ENCODE data around the gene ANKRD39.

DNA sequence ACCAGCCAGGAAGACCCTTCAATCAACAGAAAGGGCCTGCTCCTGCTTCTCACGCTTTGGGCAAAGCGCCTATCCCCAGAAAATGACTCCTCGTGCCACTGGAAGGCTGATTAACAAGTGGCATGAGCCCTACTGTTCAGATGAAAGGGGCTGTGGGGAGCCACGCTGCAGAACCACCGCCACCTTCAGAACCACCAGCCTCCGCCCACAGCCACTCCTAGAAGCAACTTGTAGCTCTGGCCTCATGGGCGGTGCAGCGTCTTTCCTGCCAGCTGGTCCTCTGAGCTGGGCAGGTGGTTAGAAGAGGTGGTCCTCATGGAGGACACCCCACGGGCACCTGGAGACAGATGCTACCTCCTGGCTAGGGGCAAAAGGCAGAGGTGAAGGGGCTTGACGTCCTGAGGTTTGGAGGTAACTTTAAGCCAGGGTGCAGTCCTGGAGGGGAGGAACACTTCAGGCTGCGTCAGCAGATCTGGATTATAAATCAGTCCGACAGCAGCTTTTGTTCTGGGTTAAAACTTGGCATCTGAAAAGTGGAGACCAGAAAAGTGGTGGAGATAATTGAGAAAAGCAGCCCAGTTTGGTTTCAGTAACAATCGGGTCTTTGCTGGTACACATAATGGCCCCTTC, 12.9 kb upstream of the ANKRD39 start:
- TF ChIP-seq, protein P1, sequence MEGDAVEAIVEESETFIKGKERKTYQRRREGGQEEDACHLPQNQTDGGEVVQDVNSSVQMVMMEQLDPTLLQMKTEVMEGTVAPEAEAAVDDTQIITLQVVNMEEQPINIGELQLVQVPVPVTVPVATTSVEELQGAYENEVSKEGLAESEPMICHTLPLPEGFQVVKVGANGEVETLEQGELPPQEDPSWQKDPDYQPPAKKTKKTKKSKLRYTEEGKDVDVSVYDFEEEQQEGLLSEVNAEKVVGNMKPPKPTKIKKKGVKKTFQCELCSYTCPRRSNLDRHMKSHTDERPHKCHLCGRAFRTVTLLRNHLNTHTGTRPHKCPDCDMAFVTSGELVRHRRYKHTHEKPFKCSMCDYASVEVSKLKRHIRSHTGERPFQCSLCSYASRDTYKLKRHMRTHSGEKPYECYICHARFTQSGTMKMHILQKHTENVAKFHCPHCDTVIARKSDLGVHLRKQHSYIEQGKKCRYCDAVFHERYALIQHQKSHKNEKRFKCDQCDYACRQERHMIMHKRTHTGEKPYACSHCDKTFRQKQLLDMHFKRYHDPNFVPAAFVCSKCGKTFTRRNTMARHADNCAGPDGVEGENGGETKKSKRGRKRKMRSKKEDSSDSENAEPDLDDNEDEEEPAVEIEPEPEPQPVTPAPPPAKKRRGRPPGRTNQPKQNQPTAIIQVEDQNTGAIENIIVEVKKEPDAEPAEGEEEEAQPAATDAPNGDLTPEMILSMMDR (IDR thresholded peaks at IDR 0.05), result no peak
- TF ChIP-seq POLR2A (IDR thresholded peaks at IDR 0.05), result no peak

Data from right lobe of liver (tissue), 4 donors.